Gastrocnemius medialis (tissue), 4 donors: ENCODE measurements around the gene KCNH4.

Experiments used
- POLR2A ChIP-seq, 2 donors: fragments of 450-650 bp; IDR thresholded peaks; one replicate each; pipeline ENCODE4 v1.6.1; 2017; ENCODE audit warnings: antibody characterized with exemption in 2 of 2, mild to moderate bottlenecking in 2 of 2, moderate library complexity in 2 of 2
- TF ChIP-seq, protein P1 (sequence below), 5 experiments: fragments of 450-650 bp in 3 of 5; fragments of 200-600 bp in 2 of 5; sonication (generic) in 2 of 5; IDR thresholded peaks in 4 of 5; conservative IDR thresholded peaks in 1 of 5; 1 replicate in 4 of 5; 2 replicates in 1 of 5; pipeline ENCODE4 v1.5.1; 2016 to 2019; ENCODE audit warnings: antibody characterized with exemption in 5 of 5, mild to moderate bottlenecking in 3 of 5, moderate library complexity in 3 of 5

DNA sequence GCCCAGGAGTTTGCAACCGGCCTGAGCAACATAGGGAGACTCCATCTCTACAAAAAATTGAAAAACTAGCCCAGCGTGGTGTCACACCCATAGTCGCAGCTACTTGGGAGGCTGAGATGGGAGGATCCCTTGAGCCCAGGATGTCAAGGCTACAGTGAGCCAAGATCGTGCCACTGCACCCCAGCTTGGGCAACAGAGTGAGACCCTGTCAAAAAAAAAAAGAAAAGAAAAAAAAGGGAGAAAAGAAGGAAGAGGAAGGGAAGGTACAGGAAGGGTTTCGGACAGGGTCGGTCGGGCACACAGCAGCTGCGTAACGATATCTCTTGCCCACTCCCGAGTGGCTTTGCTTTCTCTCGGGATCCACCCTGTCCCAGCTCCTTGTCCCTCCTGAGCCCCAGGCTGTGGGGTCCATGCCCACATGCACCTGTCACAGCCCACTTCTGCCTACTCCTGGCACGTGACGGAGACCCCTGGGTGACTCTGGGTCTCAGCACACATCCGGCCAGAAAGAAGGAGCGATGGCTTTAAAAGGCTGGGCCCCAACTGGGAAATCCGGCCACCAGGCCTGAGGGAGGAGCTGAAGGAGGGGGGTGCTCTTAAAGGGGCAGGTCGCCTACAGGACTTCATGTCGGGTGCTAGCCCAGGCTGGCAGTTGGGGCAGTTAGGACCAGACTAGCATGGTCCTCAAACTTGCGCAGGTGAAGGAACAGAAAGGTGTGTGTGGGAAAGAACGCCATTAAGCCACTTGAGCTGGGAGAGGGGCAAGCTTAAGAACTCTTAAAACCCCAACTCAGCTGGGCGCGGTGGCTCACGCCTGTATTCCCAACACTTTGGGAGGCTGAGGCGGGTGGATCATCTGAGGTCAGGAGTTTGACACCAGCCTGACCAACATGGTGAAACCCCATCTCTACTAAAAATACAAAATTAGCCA lies 13.3 kb upstream of the KCNH4 start, which contains the start of gene GHDC:
- TF ChIP-seq, protein P1, sequence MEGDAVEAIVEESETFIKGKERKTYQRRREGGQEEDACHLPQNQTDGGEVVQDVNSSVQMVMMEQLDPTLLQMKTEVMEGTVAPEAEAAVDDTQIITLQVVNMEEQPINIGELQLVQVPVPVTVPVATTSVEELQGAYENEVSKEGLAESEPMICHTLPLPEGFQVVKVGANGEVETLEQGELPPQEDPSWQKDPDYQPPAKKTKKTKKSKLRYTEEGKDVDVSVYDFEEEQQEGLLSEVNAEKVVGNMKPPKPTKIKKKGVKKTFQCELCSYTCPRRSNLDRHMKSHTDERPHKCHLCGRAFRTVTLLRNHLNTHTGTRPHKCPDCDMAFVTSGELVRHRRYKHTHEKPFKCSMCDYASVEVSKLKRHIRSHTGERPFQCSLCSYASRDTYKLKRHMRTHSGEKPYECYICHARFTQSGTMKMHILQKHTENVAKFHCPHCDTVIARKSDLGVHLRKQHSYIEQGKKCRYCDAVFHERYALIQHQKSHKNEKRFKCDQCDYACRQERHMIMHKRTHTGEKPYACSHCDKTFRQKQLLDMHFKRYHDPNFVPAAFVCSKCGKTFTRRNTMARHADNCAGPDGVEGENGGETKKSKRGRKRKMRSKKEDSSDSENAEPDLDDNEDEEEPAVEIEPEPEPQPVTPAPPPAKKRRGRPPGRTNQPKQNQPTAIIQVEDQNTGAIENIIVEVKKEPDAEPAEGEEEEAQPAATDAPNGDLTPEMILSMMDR (IDR thresholded peaks at IDR 0.05 in 4 of 5, conservative IDR thresholded peaks at IDR 0.05 in 1 of 5): peak in 1 of 5 experiments; percentile 17
- TF ChIP-seq POLR2A (IDR thresholded peaks at IDR 0.05): no peak
